Prostate gland (tissue), 2 donors: ENCODE measurements around the gene FOS.

Experiments used
- POLR2A ChIP-seq: fragments of 450-650 bp; IDR thresholded peaks from one replicate; pipeline ENCODE4 v1.6.1; 2016; ENCODE audit warnings: antibody characterized with exemption, mild to moderate bottlenecking
- TF ChIP-seq, protein P1 (sequence below), 4 experiments: fragments of 200-600 bp in 2 of 4; fragments of 450-650 bp in 2 of 4; sonication (generic) in 2 of 4; IDR thresholded peaks; 1 replicate in 3 of 4; 2 replicates in 1 of 4; pipeline ENCODE4 v1.5.1; 2016 to 2019; ENCODE audit warnings: antibody characterized with exemption in 4 of 4, mild to moderate bottlenecking in 2 of 4, moderate library complexity in 2 of 4

- TF ChIP-seq, protein P1, sequence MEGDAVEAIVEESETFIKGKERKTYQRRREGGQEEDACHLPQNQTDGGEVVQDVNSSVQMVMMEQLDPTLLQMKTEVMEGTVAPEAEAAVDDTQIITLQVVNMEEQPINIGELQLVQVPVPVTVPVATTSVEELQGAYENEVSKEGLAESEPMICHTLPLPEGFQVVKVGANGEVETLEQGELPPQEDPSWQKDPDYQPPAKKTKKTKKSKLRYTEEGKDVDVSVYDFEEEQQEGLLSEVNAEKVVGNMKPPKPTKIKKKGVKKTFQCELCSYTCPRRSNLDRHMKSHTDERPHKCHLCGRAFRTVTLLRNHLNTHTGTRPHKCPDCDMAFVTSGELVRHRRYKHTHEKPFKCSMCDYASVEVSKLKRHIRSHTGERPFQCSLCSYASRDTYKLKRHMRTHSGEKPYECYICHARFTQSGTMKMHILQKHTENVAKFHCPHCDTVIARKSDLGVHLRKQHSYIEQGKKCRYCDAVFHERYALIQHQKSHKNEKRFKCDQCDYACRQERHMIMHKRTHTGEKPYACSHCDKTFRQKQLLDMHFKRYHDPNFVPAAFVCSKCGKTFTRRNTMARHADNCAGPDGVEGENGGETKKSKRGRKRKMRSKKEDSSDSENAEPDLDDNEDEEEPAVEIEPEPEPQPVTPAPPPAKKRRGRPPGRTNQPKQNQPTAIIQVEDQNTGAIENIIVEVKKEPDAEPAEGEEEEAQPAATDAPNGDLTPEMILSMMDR (IDR thresholded peaks at IDR 0.05) = no peak
- no peak for TF ChIP-seq POLR2A
Measured at GRCh38 chr14:75301666-75302325, 23.2 kb downstream of the FOS start.
